ENCODE data around the gene KPNA6.

Gene KPNA6

GRCh38 chr1:32223683-32224082 lies 115.8 kb downstream of the KPNA6 start:
- no peaks in the 10 kb centered on the region for H3F3A ChIP-seq (ENCODE audit: insufficient read depth)
- peaks cover 4% of the 10 kb centered on the region; the same call in 1 of the 2 replicates for H3K36me3 ChIP-seq (ENCODE audit: low read length)
- H3K4me3 ChIP-seq (ENCODE audit: insufficient read depth, low read length, poor library complexity, severe bottlenecking): no peak overlapping the region
- H3K27me3 ChIP-seq (ENCODE audit: low read length): no peaks in the 10 kb centered on the region
- H3K27ac ChIP-seq (ENCODE audit: low read depth, low read length): no peak overlapping the region
- no peak for TF ChIP-seq CTCF (IDR thresholded peaks at IDR 0.05; ENCODE audit: insufficient read depth, low read length, poor library complexity, severe bottlenecking)
- no peak for TF ChIP-seq EZH2phosphoT487 (conservative IDR thresholded peaks at IDR 0.05; ENCODE audit: low read length)
- H3K4me2 ChIP-seq (ENCODE audit: low read depth, low read length, poor library complexity, severe bottlenecking): peak overlapping the region; percentile 98
- H3K9me3 ChIP-seq (ENCODE audit: insufficient read depth, low read length): no peaks in the 10 kb centered on the region
- H3K79me2 ChIP-seq (ENCODE audit: insufficient read depth, low read length): peaks cover 22% of the 10 kb centered on the region
- no peaks in the 10 kb centered on the region for H4K20me1 ChIP-seq (ENCODE audit: low read depth, low read length)
- H3K9me2 ChIP-seq (replicated peaks; ENCODE audit: insufficient read depth, low read length): no peaks in the 10 kb centered on the region
- peak overlapping the region; percentile 94 for H3K9ac ChIP-seq (ENCODE audit: low read length)
- H2AFZ ChIP-seq (ENCODE audit: low read depth, low read length, severe bottlenecking): no peak overlapping the region

GRCh38 chr1:32224285-32224684 lies 116.4 kb downstream of the KPNA6 start:
- Histone ChIP-seq H3F3A (ENCODE audit: insufficient read depth) (no peaks in the 10 kb centered on the region), H3K9me3 (ENCODE audit: insufficient read depth, low read length) (no peaks in the 10 kb centered on the region), H3K4me2 (ENCODE audit: low read depth, low read length, poor library complexity, severe bottlenecking) (no peak overlapping the region), H3K27me3 (ENCODE audit: low read length) (no peaks in the 10 kb centered on the region), H3K79me2 (ENCODE audit: insufficient read depth, low read length) (peaks cover 22% of the 10 kb centered on the region), H2AFZ (ENCODE audit: low read depth, low read length, severe bottlenecking) (no peak overlapping the region), H3K4me3 (ENCODE audit: insufficient read depth, low read length, poor library complexity, severe bottlenecking) (no peak overlapping the region), H3K9ac (ENCODE audit: low read length) (no peak overlapping the region), H3K36me3 (ENCODE audit: low read length) (peaks cover 4% of the 10 kb centered on the region; the same call in 1 of the 2 replicates), H3K27ac (ENCODE audit: low read depth, low read length) (no peak overlapping the region), H4K20me1 (ENCODE audit: low read depth, low read length) (no peaks in the 10 kb centered on the region), H3K9me2 (replicated peaks; ENCODE audit: insufficient read depth, low read length) (no peaks in the 10 kb centered on the region)
- TF ChIP-seq CTCF (IDR thresholded peaks at IDR 0.05; ENCODE audit: insufficient read depth, low read length, poor library complexity, severe bottlenecking) (no peak), EZH2phosphoT487 (conservative IDR thresholded peaks at IDR 0.05; ENCODE audit: low read length) (no peak)

Data from SU-DHL-6 (cell line).